NCI-H2227 treated with DMSO at 0.1 percent for 48 hours (cell line): ENCODE data around the gene PDIA5.

Experiments used
- DNase-seq: peaks from one replicate; lab custom pipeline; 2025; lab: John Stamatoyannopoulos, UW

Gene PDIA5

GRCh38 chr3:123042413-123042812 lies 24.4 kb upstream of the PDIA5 start:
- no peak for DNase-seq

DNA sequence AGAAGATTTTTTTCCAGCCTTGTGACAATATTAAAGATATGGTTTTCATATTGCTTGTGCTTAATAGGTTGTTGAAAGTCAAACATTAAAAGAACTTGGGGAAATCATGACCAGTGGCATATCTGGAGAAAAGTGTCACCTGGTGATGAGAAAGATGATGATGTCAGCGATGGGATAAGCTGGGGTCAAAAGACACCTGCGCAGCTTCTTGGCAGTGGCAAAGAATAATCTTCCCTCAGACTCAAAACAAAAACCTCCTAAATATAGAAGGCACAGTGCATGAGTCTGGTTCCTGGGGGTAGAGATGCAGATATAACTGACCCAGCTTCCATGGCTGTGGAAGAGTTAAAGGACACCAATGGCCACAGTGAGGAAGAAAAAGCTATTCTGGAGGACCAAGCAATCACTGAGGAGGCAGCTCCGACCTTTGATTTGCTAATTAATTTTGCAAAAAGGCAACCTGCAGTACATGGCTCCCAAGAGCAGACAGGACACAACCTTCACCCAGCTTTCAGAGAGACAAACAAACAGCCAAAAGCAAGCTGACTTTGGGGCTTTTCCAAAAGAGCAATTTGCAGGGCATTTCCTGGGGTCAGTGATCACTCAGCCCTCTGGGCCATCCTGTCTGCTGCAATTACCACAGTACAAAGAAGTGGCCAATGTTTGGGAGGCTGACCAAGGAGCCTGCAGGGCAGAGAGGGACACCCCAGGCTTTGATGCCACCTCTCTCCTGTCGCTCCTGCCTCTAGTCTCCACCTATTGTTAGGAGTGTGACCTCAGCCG lies 21.7 kb upstream of the PDIA5 start:
- DNase-seq: no peak

GRCh38 chr3:123046262-123047061 lies 20.4 kb upstream of the PDIA5 start:
- DNase-seq: no peak

- no peak for DNase-seq
These were observed 19.8 kb upstream of the PDIA5 start for GRCh38 chr3:123047062-123047319.

DNA sequence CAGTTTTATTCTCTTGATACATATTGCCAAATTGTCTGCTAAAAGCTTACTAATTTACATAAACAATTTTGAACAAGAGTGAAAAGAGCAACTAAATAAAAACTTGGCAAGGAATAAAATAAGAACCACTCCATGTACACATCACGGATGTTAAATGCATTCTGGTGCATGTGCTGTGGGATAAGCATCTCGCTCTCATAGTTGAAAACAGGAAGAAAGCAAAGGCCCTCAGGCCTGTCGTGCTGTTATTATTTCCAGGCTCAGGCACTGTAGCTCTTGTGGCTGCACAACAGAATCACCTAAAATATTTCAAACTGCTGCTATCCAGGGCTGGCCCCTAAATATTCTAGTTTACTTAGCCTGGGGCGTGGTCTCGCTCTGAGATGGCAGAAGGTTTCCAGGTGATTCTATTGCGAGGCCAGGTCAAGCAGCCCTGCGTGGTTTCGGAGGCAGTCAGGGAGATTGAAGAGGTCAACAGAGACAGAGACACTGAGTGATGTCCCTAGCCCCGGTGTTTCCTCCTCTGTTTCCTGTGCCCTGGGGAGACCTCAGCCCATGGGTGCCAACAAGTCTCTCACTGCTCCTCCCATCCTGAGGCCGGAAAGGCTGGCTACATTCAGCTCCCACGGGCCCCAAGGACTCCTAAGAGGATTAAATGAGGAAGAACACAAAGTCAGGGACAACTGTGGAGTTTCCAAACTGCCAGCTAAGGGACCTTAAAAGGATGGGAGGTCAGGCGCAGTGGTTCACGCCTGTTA lies 18.2 kb upstream of the PDIA5 start:
- DNase-seq: no peak

- no peak for DNase-seq
These were observed 16.2 kb upstream of the PDIA5 start for GRCh38 chr3:123050666-123051065.

GRCh38 chr3:123053107-123053506 lies 13.7 kb upstream of the PDIA5 start:
- no peak for DNase-seq

- DNase-seq: no peak
These were observed 12.6 kb upstream of the PDIA5 start for GRCh38 chr3:123054109-123054778.

- DNase-seq: no peak
These were observed 11.9 kb upstream of the PDIA5 start for GRCh38 chr3:123054931-123055330.

- no peak for DNase-seq
These were observed 11.5 kb upstream of the PDIA5 start for GRCh38 chr3:123055352-123055751.

DNA sequence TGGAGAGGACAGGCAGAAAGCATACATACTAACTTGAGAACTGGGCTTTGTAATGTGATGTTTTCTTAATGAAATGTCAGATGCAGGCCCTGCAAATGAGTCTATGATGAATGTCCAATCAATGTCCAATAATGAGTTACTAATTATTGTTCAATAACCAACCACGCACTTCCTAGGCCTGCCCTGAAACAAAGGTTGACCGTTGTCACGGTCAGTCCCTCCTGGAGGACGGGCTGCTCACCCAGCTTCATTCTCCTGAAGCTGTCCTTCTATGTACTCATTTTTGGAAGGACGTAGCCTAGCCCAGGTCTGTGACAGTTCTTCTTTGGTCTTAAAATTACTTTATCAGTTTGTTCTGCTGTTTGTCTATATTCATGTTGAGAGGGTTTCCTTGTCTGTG lies 8.3 kb upstream of the PDIA5 start:
- no peak for DNase-seq

DNA sequence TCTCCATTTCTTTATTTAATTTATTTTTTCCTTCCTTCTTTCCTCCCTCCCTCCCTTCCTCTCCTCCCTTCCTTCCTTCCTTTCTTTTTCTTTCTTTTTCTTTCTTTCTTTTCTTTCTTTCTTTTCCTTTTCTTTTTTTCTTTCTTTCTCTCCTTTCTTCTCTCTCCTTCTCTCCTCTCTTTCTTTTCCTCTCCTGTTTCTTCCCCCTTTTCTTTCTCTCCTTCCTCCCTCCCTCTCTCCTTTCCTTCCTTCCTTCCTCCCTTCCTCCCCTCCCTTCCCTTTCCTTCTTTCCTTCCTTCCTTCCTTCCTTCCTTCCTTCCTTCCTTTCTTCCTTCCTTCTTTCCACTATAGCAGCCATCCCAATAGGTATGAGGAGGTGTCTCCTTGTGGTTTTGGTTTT lies 6.8 kb upstream of the PDIA5 start:
- DNase-seq: no peak

DNA sequence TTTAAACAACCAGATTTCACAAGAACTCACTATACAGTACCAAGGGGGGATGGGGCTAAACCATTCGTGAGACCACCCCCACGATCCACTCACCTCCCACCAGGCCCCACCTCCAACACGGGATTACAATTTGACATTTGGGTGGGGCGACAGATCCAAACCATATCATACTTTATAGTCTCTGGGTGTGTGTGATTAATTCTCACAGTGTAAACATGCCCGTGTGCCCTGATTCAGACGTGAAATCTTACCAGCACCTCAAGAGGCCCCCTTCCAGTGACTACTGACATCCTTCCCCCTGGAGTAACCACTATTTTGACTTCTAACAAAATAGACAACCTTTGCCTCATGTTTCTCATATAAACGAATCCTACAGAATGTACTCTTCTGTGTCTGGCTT lies 5.0 kb upstream of the PDIA5 start:
- no peak for DNase-seq

GRCh38 chr3:123063034-123063433 lies 3.8 kb upstream of the PDIA5 start:
- DNase-seq: no peak

DNA sequence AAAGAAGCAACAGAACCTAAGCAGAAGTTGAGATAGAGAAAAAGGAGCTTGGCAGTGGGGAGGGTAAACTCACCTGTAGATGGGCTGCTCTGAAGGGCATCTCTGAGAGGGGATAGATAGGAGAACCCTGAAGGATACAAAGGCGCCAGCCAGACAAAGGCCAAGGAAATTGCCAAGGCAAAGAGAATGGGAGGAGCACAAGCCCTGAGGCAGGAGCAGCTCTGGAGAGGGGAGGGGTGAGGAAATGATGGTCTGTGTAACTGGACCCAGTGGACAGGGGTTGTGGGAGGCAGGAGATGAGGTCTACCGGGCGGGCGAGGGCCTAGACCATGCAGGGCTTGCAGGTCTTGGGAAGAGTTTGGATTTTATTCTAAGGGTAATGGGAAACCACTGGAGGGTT lies 2.3 kb upstream of the PDIA5 start:
- no peak for DNase-seq

GRCh38 chr3:123064914-123065313 lies 1.9 kb upstream of the PDIA5 start:
- no peak for DNase-seq

DNA sequence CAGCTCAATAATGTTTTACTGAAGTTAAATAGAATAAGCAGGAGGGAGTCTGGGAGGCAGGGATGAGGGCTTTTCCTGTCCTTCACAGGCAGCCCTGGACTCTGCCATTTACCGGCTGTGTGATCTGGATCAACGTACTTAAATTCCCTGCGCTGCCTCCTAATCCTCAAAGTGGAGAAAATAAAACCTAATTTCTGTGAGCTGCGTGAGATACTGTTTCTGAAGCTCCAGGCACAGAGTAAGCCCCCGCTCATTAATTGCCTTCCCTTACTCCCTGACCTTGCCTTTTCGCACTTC lies 278 bp upstream of the PDIA5 start:
- DNase-seq: no peak

GRCh38 chr3:123067689-123068600 lies 1.1 kb downstream of the PDIA5 start:
- DNase-seq: peak; percentile 21

DNA sequence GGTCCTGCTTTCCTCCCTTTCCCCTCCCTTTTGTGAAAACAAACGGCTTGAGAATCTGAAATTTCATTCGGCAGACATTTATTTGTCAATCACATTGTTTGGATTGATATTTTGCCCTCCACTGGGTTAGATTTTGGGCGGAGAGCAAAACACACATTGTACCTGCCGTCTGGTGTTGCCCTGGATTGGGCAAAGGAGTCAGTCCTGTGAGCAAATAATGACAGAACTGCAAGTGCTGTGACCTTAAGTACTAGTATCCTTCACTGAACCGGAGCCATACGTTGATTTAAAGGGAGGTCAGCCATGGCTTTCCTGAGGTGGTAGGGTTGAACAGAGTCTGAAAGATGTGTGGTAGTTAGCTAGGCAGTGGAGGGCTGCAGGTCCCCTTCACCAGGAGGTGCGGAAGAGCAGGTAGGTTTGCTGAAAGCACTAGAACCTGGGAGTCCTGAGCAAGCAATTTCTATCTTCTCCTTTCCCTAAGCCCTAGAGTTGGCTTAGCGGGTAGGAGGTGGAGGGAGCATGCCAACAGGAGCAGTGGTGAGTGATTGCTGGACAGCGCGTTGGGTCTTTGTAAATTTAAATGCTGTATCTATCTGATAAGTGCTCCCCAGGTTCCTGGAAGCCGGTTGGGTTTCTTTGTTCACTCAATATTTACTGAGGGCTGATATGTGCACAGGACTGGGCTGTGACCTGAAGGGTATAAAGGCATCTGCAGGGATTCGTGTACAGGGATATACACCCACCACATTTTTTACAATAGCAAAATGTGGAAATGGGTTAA lies 2.0 kb downstream of the PDIA5 start:
- no peak for DNase-seq

DNA sequence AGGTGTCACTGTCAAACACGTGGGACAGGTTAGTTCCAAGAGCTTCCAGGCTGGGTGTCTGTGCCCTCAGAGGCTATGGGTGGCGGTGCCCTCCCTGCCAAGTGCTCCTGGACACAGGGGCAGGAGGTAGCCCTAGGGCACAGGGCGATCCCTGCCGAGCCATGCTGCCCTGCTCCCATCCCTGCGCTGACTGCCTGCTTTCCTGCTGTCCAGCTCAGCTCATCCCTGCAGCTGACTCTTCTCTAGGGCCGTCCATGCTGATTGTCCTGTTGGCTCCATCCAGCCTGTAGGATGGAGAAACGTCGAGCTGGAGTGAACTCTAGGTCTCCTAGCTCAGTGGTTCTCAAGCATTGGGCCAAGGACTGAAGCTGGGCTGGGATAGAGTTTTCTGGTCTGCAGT lies 3.7 kb downstream of the PDIA5 start:
- DNase-seq: no peak

GRCh38 chr3:123071146-123071545 lies 4.3 kb downstream of the PDIA5 start:
- DNase-seq: no peak
